Transverse colon (tissue), 4 donors: ENCODE measurements around the gene TNNC2.

Experiments
- EP300 ChIP-seq: sonication (generic); formaldehyde crosslinking; IDR thresholded peaks from one replicate; pipeline ENCODE4 v1.6.1; 2017; ENCODE audit warnings: antibody characterized with exemption, low read depth
- POLR2A ChIP-seq: fragments of 450-650 bp; IDR thresholded peaks from one replicate; pipeline ENCODE4 v1.6.1; 2016; ENCODE audit warnings: antibody characterized with exemption, mild to moderate bottlenecking, moderate library complexity
- POLR2AphosphoS5 ChIP-seq, 3 donors: sonication (generic); formaldehyde crosslinking; IDR thresholded peaks; one replicate each; pipeline ENCODE4 v1.6.1; 2016; ENCODE audit warnings: antibody characterized with exemption in 3 of 3
- TF ChIP-seq, protein P1 (sequence below), 5 experiments: fragments of 200-600 bp in 3 of 5; fragments of 450-650 bp in 2 of 5; sonication (generic) in 3 of 5; IDR thresholded peaks; 1 replicate in 2 of 5; 2 replicates in 3 of 5; pipeline ENCODE4 v1.5.1; 2016 to 2017; ENCODE audit warnings: antibody characterized with exemption in 5 of 5, inconsistent platforms in 3 of 5, mild to moderate bottlenecking in 2 of 5, moderate library complexity in 1 of 5

DNA sequence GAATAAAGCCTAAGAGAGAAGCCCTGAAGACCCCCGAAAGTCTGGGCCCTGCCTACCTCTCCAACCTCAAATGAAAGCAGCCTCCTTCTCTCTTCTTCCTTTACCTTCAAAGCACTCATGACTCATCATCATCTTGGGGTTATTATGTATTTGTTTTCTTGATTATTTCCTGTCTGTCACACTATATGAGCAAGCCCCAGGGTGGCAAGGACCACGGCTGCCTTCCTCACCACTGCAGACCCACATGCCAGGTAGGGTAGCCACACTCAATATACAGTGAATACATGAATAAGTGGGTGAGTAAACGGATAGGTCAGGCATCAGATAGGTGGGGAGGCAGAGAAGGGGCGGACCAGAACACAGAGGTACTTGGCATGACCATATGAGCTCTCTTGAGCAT is 44.2 kb downstream of the TNNC2 start:
- TF ChIP-seq POLR2A = no peak
- TF ChIP-seq, protein P1, sequence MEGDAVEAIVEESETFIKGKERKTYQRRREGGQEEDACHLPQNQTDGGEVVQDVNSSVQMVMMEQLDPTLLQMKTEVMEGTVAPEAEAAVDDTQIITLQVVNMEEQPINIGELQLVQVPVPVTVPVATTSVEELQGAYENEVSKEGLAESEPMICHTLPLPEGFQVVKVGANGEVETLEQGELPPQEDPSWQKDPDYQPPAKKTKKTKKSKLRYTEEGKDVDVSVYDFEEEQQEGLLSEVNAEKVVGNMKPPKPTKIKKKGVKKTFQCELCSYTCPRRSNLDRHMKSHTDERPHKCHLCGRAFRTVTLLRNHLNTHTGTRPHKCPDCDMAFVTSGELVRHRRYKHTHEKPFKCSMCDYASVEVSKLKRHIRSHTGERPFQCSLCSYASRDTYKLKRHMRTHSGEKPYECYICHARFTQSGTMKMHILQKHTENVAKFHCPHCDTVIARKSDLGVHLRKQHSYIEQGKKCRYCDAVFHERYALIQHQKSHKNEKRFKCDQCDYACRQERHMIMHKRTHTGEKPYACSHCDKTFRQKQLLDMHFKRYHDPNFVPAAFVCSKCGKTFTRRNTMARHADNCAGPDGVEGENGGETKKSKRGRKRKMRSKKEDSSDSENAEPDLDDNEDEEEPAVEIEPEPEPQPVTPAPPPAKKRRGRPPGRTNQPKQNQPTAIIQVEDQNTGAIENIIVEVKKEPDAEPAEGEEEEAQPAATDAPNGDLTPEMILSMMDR (IDR thresholded peaks at IDR 0.05) = no peak
- no peak for TF ChIP-seq EP300
- no peak for TF ChIP-seq POLR2AphosphoS5 (IDR thresholded peaks at IDR 0.05)
